ENCODE data around the gene CLINT1. TPM values are rescaled to one million over a fixed set of nuclear protein-coding genes. Genes with fewer than 3 reads are reported as not detected.

Gene CLINT1
- polyA plus RNA-seq, 3 donors = 67.4 to 100 (median 71.9) TPM

- Mint-ChIP-seq H3K27ac (no peak overlapping the region), H3K4me3 (no peak overlapping the region), H3K9me3 (peaks cover 0 to 8% (median 2%) of the 10 kb centered on the region in 7 donors), H3K36me3 (no peaks in the 10 kb centered on the region), H3K4me1 (peaks cover 19% of the 10 kb centered on the region), H3K27me3 (ENCODE audit: low read depth in 3 of 3) (peaks cover 0 to 3% (median 2%) of the 10 kb centered on the region in 3 donors)
- no peaks in the 10 kb centered on the region for H4K20me1 ChIP-seq (ENCODE audit: insufficient read depth, low read length)
- no peak overlapping the region for H2AFZ ChIP-seq (ENCODE audit: insufficient read depth, low read depth, low read length, poor library complexity, severe bottlenecking)
- H3K36me3 ChIP-seq (replicated peaks in 1 of 2; ENCODE audit: control insufficient read depth in 1 of 2, insufficient read depth in 2 of 2, low read length in 2 of 2) = no peaks in the 10 kb centered on the region
- no CpG with 5 or more reads among the region's 2 CpGs for WGBS (ENCODE audit: insufficient coverage)
- no peak overlapping the region for H3K4me3 ChIP-seq (replicated peaks in 1 of 3; ENCODE audit: low read depth in 2 of 3, low read length in 3 of 3)
- no peak overlapping the region for H3K9ac ChIP-seq (ENCODE audit: insufficient read depth, low read length, poor library complexity, severe bottlenecking)
- intact Hi-C loops (cut with micrococcal nuclease) = no loop called here
- H3K9me3 ChIP-seq (replicated peaks in 1 of 2; ENCODE audit: control insufficient read depth in 1 of 2, insufficient read depth in 1 of 2, low read length in 2 of 2) = no peaks in the 10 kb centered on the region
- H3K4me2 ChIP-seq (replicated peaks; ENCODE audit: extremely low read depth, low read length, poor library complexity, severe bottlenecking) = no peak overlapping the region
- TF ChIP-seq CTCF (IDR thresholded peaks at IDR 0.05) = no peak
- no peak for DNase-seq
- H3K79me2 ChIP-seq (ENCODE audit: insufficient read depth, low read length) = no peaks in the 10 kb centered on the region
- no peak overlapping the region for H3K27ac ChIP-seq (ENCODE audit: low read depth in 1 of 2, low read length in 2 of 2)
- peaks cover 0 to 3% of the 10 kb centered on the region in 2 donors for H3K4me1 ChIP-seq (ENCODE audit: control insufficient read depth in 1 of 2, insufficient read depth in 2 of 2, low read length in 2 of 2)
- no peaks in the 10 kb centered on the region for H3K27me3 ChIP-seq (ENCODE audit: control insufficient read depth in 2 of 2, insufficient read depth in 2 of 2, low read length in 2 of 2)
Measured at GRCh38 chr5:157866536-157866935, 7.6 kb upstream of the CLINT1 start.

- no peak overlapping the region for H3K4me2 ChIP-seq (replicated peaks; ENCODE audit: extremely low read depth, low read length, poor library complexity, severe bottlenecking)
- no peaks in the 10 kb centered on the region for H3K27me3 ChIP-seq (ENCODE audit: control insufficient read depth in 2 of 2, insufficient read depth in 2 of 2, low read length in 2 of 2)
- intact Hi-C loops (cut with micrococcal nuclease) = no loop called here
- Mint-ChIP-seq H3K27me3 (ENCODE audit: low read depth in 3 of 3) (peaks cover 0 to 3% (median 2%) of the 10 kb centered on the region in 3 donors), H3K9me3 (peaks cover 0 to 8% (median 2%) of the 10 kb centered on the region in 7 donors), H3K4me3 (no peak overlapping the region), H3K4me1 (peaks cover 12% of the 10 kb centered on the region), H3K27ac (no peak overlapping the region), H3K36me3 (no peaks in the 10 kb centered on the region)
- no peaks in the 10 kb centered on the region for H4K20me1 ChIP-seq (ENCODE audit: insufficient read depth, low read length)
- no peaks in the 10 kb centered on the region for H3K9me3 ChIP-seq (replicated peaks in 1 of 2; ENCODE audit: control insufficient read depth in 1 of 2, insufficient read depth in 1 of 2, low read length in 2 of 2)
- H3K36me3 ChIP-seq (replicated peaks in 1 of 2; ENCODE audit: control insufficient read depth in 1 of 2, insufficient read depth in 2 of 2, low read length in 2 of 2) = no peaks in the 10 kb centered on the region
- no peak for DNase-seq
- no peaks in the 10 kb centered on the region for H3K4me1 ChIP-seq (ENCODE audit: control insufficient read depth in 1 of 2, insufficient read depth in 2 of 2, low read length in 2 of 2)
- no peak overlapping the region for H2AFZ ChIP-seq (ENCODE audit: insufficient read depth, low read depth, low read length, poor library complexity, severe bottlenecking)
- no peaks in the 10 kb centered on the region for H3K79me2 ChIP-seq (ENCODE audit: insufficient read depth, low read length)
- H3K9ac ChIP-seq (ENCODE audit: insufficient read depth, low read length, poor library complexity, severe bottlenecking) = no peak overlapping the region
- 100% methylated on average over 2 of the region's 4 CpGs for WGBS (ENCODE audit: insufficient coverage)
- TF ChIP-seq CTCF (IDR thresholded peaks at IDR 0.05) = no peak
- H3K27ac ChIP-seq (ENCODE audit: low read depth in 1 of 2, low read length in 2 of 2) = no peak overlapping the region
- H3K4me3 ChIP-seq (replicated peaks in 1 of 3; ENCODE audit: low read depth in 2 of 3, low read length in 3 of 3) = no peak overlapping the region
Measured at GRCh38 chr5:157865781-157866180, 6.8 kb upstream of the CLINT1 start.

Data from CD14-positive monocyte (primary cell).